GM19035 (cell line): Measurements from ENCODE around the gene F10.
"Not testable (repeated sequence)": the region's sequence is repeated elsewhere in the genome, so short reads cannot be mapped to it uniquely, and the experiment has no call there.

Experiments
- ATAC-seq: cut with Tn5 transposase; IDR thresholded peaks from one replicate; pipeline ENCODE4 v1.9.1; 2021; ENCODE audit not compliant: unreplicated experiment

The F10 gene

GRCh38 chr13:113150550-113151365 lies 28.2 kb downstream of the F10 start:
- ATAC-seq: no peak

- ATAC-seq: no peak
Observed at GRCh38 chr13:113151745-113152690, 29.4 kb downstream of the F10 start.

- no peak for ATAC-seq
Observed at GRCh38 chr13:113152691-113152983, 30.0 kb downstream of the F10 start.

- ATAC-seq: no peak
Observed at GRCh38 chr13:113152984-113153809, 30.6 kb downstream of the F10 start.

GRCh38 chr13:113153810-113154748 lies 31.5 kb downstream of the F10 start:
- peak; percentile 63 for ATAC-seq

GRCh38 chr13:113155201-113155600 lies 32.6 kb downstream of the F10 start:
- no peak for ATAC-seq

GRCh38 chr13:113155982-113156655 lies 33.5 kb downstream of the F10 start:
- no peak for ATAC-seq

GRCh38 chr13:113157206-113157928 lies 34.8 kb downstream of the F10 start:
- no peak for ATAC-seq

GRCh38 chr13:113157929-113158747 lies 35.5 kb downstream of the F10 start, which contains the start of gene PROZ:
Gene PROZ, plus strand, starts transcription at chr13:113158648. Its CDS starts 13 bp downstream, at chr13:113158661.
- no peak for ATAC-seq

- no peak for ATAC-seq
Observed at GRCh38 chr13:113158946-113159345, 36.3 kb downstream of the F10 start.

GRCh38 chr13:113159701-113160100 lies 37.1 kb downstream of the F10 start:
- no peak for ATAC-seq

GRCh38 chr13:113160983-113161382 lies 38.4 kb downstream of the F10 start:
- no peak for ATAC-seq

- ATAC-seq: no peak
Observed at GRCh38 chr13:113161433-113161832, 38.8 kb downstream of the F10 start.

GRCh38 chr13:113161975-113162374 lies 39.4 kb downstream of the F10 start:
- not testable (repeated sequence) for ATAC-seq

- ATAC-seq: no peak
Observed at GRCh38 chr13:113162783-113163685, 40.4 kb downstream of the F10 start.

- no peak for ATAC-seq
Observed at GRCh38 chr13:113164492-113164891, 41.9 kb downstream of the F10 start.

- ATAC-seq: no peak
Observed at GRCh38 chr13:113166266-113166665, 43.7 kb downstream of the F10 start.
